GM10248 (cell line): ENCODE measurements around the gene CAMSAP1.

Source experiments
- CTCF ChIA-PET: fragments of 300-600 bp; sonication (Branson Sonifier 250); formaldehyde crosslinking; extraction: SDS; loops from one replicate; lab custom pipeline; 2021; ENCODE audit warnings: antibody characterized with exemption; lab: Yijun Ruan, JAX
- POLR2A ChIA-PET: fragments of 350-650 bp; sonication (Branson Sonifier 250); formaldehyde crosslinking; extraction: SDS; loops from one replicate; lab custom pipeline; 2020; ENCODE audit warnings: antibody characterized with exemption; lab: Yijun Ruan, JAX
- DNase-seq: peaks from one replicate; pipeline ENCODE4 v3.0.0; 2012; ENCODE audit errors: extremely low spot score
- CTCF ChIP-seq: IDR thresholded peaks from 2 replicates; pipeline ENCODE4 v1.5.1; 2012; ENCODE audit warnings: mild to moderate bottlenecking, low read depth; ENCODE audit errors: extremely low read depth, missing control alignments, control extremely low read depth

The CAMSAP1 gene

GRCh38 chr9:135763716-135764446 lies 143.5 kb downstream of the CAMSAP1 start:
- POLR2A ChIA-PET: no interaction called here
- no peak for TF ChIP-seq CTCF

GRCh38 chr9:135762921-135763320 lies 144.4 kb downstream of the CAMSAP1 start:
- ChIA-PET POLR2A (no interaction called here), CTCF (no interaction called here)
- no peak for TF ChIP-seq CTCF
- no peak for DNase-seq

More at GRCh38 chr9:135763716-135764446, 143.5 kb downstream of the CAMSAP1 start:
- CTCF ChIA-PET: no interaction called here
- DNase-seq: no peak

- TF ChIP-seq CTCF: no peak
- DNase-seq: no peak
- ChIA-PET CTCF (no interaction called here), POLR2A (no interaction called here)
Observed at GRCh38 chr9:135761845-135762168, 145.5 kb downstream of the CAMSAP1 start.

- ChIA-PET CTCF (no interaction called here), POLR2A (no interaction called here)
- no peak for TF ChIP-seq CTCF
- DNase-seq: no peak
Observed at GRCh38 chr9:135761150-135761844, 146.0 kb downstream of the CAMSAP1 start.

- ChIA-PET CTCF (no interaction called here), POLR2A (no interaction called here)
- DNase-seq: no peak
- TF ChIP-seq CTCF: no peak
Observed at GRCh38 chr9:135760465-135760864, 146.9 kb downstream of the CAMSAP1 start.

- ChIA-PET POLR2A (no interaction called here), CTCF (no interaction called here)
- no peak for TF ChIP-seq CTCF
- no peak for DNase-seq
Observed at GRCh38 chr9:135759676-135760300, 147.6 kb downstream of the CAMSAP1 start.
